SK-N-SH treated with all-trans-retinoic acid at 6 μM for 48 hours (cell line): ENCODE data around the gene IL13RA2.

Source experiments
- ATAC-seq: fragments of 200-7000 bp; cut with Tn5 transposase; 3 replicates; pipeline ENCODE4 v1.9.1; 2020; ENCODE audit warnings: mild to moderate bottlenecking, moderate library complexity
- ARNTL ChIP-seq: fragments of 450-650 bp; formaldehyde crosslinking; IDR thresholded peaks from 2 replicates; pipeline ENCODE4 v1.5.0; 2020; ENCODE audit warnings: low read depth, mild to moderate bottlenecking, moderate library complexity, borderline replicate concordance
- BACH2 ChIP-seq: fragments of 250-450 bp; sonication (Bioruptor Pico); IDR thresholded peaks from 2 replicates; pipeline ENCODE4 v1.9.0; 2021; ENCODE audit warnings: mild to moderate bottlenecking, borderline replicate concordance
- CREB5 ChIP-seq: fragments of 250-450 bp; sonication (Bioruptor Pico); IDR thresholded peaks from 2 replicates; pipeline ENCODE4 v1.5.1; 2020; ENCODE audit warnings: low read depth, mild to moderate bottlenecking, moderate library complexity
- CSDC2 ChIP-seq: fragments of 250-450 bp; sonication (Bioruptor Pico); IDR thresholded peaks from 2 replicates; pipeline ENCODE4 v1.5.0; 2020; ENCODE audit warnings: mild to moderate bottlenecking, moderate library complexity
- CSRNP3 ChIP-seq: fragments of 250-450 bp; sonication (Bioruptor Pico); IDR thresholded peaks from 2 replicates; pipeline ENCODE4 v1.5.1; 2021; ENCODE audit warnings: mild to moderate bottlenecking, moderate library complexity
- GLIS3 ChIP-seq: fragments of 250-450 bp; sonication (Bioruptor Pico); IDR thresholded peaks from 2 replicates; pipeline ENCODE4 v1.5.0; 2020; ENCODE audit warnings: mild to moderate bottlenecking, moderate library complexity
- ISL1 ChIP-seq: fragments of 250-450 bp; sonication (Bioruptor Pico); IDR thresholded peaks from 2 replicates; pipeline ENCODE4 v2.1.2; 2022; ENCODE audit warnings: mild to moderate bottlenecking, moderate library complexity
- OSR1 ChIP-seq: fragments of 250-450 bp; sonication (Bioruptor Pico); IDR thresholded peaks from 2 replicates; pipeline ENCODE4 v1.8.0; 2022; ENCODE audit warnings: moderate library complexity, mild to moderate bottlenecking, inconsistent platforms
- PATZ1 ChIP-seq: fragments of 250-450 bp; sonication (Bioruptor Pico); IDR thresholded peaks from 2 replicates; pipeline ENCODE4 v1.8.0; 2020; ENCODE audit warnings: mild to moderate bottlenecking, moderate library complexity, borderline replicate concordance
- POU6F1 ChIP-seq: fragments of 250-450 bp; sonication (Bioruptor Pico); IDR thresholded peaks from 2 replicates; pipeline ENCODE4 v1.8.0; 2021; ENCODE audit warnings: low read depth, mild to moderate bottlenecking, moderate library complexity, borderline replicate concordance
- PPARA ChIP-seq: fragments of 250-450 bp; sonication (Bioruptor Pico); IDR thresholded peaks from 2 replicates; pipeline ENCODE4 v1.5.0; 2020; ENCODE audit warnings: mild to moderate bottlenecking, borderline replicate concordance
- RARB ChIP-seq: fragments of 250-450 bp; sonication (Bioruptor Pico); IDR thresholded peaks from 2 replicates; pipeline ENCODE4 v1.8.0; 2021; ENCODE audit warnings: mild to moderate bottlenecking, moderate library complexity
- SNAI2 ChIP-seq: fragments of 250-450 bp; sonication (Bioruptor Pico); IDR thresholded peaks from 2 replicates; pipeline ENCODE4 v1.5.0; 2020; ENCODE audit warnings: mild to moderate bottlenecking, moderate library complexity
- TCF4 ChIP-seq: fragments of 250-450 bp; sonication (Bioruptor Pico); IDR thresholded peaks from 2 replicates; pipeline ENCODE4 v1.8.0; 2021; ENCODE audit warnings: mild to moderate bottlenecking, moderate library complexity, borderline replicate concordance
- TSHZ2 ChIP-seq: fragments of 250-450 bp; sonication (Bioruptor Pico); IDR thresholded peaks from 2 replicates; pipeline ENCODE4 v1.5.0; 2020; ENCODE audit warnings: mild to moderate bottlenecking, moderate library complexity
- ZC3H10 ChIP-seq: fragments of 250-450 bp; sonication (Bioruptor Pico); IDR thresholded peaks from 2 replicates; pipeline ENCODE4 v1.5.1; 2021; ENCODE audit warnings: mild to moderate bottlenecking, moderate library complexity
- ZFP3 ChIP-seq: fragments of 250-450 bp; sonication (Bioruptor Pico); IDR thresholded peaks from 2 replicates; pipeline ENCODE4 v1.5.0; 2020; ENCODE audit warnings: mild to moderate bottlenecking, moderate library complexity
- ZNF565 ChIP-seq: fragments of 450-650 bp; formaldehyde crosslinking; conservative IDR thresholded peaks from 2 replicates; pipeline ENCODE4 v1.5.0; 2020; ENCODE audit warnings: low read depth, mild to moderate bottlenecking, moderate library complexity
- ZNF70 ChIP-seq: fragments of 450-650 bp; formaldehyde crosslinking; IDR thresholded peaks from 2 replicates; pipeline ENCODE4 v1.5.0; 2020; ENCODE audit warnings: mild to moderate bottlenecking, moderate library complexity
- ZNF8 ChIP-seq: fragments of 450-650 bp; formaldehyde crosslinking; IDR thresholded peaks from 2 replicates; pipeline ENCODE4 v1.5.0; 2020; ENCODE audit warnings: mild to moderate bottlenecking, moderate library complexity

IL13RA2 gene

GRCh38 chrX:115060013-115060412 lies 42.6 kb upstream of the IL13RA2 start:
- TF ChIP-seq ZNF8 (CRISPR knock-in tag) (no peak), ZNF70 (CRISPR knock-in tag) (no peak), CSRNP3 (CRISPR knock-in tag) (no peak), TSHZ2 (CRISPR knock-in tag) (no peak), ZNF565 (CRISPR knock-in tag) (no peak), PPARA (CRISPR knock-in tag) (no peak), ISL1 (no peak), ARNTL (CRISPR knock-in tag) (no peak), OSR1 (CRISPR knock-in tag) (no peak), BACH2 (CRISPR knock-in tag) (no peak), POU6F1 (CRISPR knock-in tag) (no peak), SNAI2 (CRISPR knock-in tag) (no peak), ZC3H10 (CRISPR knock-in tag) (no peak), CREB5 (no peak), ZFP3 (no peak), CSDC2 (CRISPR knock-in tag) (no peak), TCF4 (CRISPR knock-in tag) (no peak), PATZ1 (CRISPR knock-in tag) (no peak), RARB (CRISPR knock-in tag) (no peak)
- ATAC-seq: no peak

- peak; percentile 88 for ATAC-seq
- TF ChIP-seq PPARA (CRISPR knock-in tag) (no peak), ISL1 (peak; percentile 79)
Measured at GRCh38 chrX:115058276-115058675, 40.9 kb upstream of the IL13RA2 start.

- no peak for ATAC-seq
- TF ChIP-seq ZFP3: no peak
- no peak for TF ChIP-seq GLIS3 (CRISPR knock-in tag)
- TF ChIP-seq CREB5: no peak
- TF ChIP-seq TSHZ2 (CRISPR knock-in tag): no peak
- no peak for TF ChIP-seq CSDC2 (CRISPR knock-in tag)
- TF ChIP-seq OSR1 (CRISPR knock-in tag): no peak
- no peak for TF ChIP-seq SNAI2 (CRISPR knock-in tag)
- no peak for TF ChIP-seq ZNF8 (CRISPR knock-in tag)
- no peak for TF ChIP-seq ISL1
Measured at GRCh38 chrX:115054876-115055275, 37.5 kb upstream of the IL13RA2 start.
